GM18505 (cell line): ENCODE results near the gene CSF1.
"Not testable (repeated sequence)": the region's sequence is repeated elsewhere in the genome, so short reads cannot be mapped to it uniquely, and the experiment has no call there.

Experiments
- ATAC-seq: cut with Tn5 transposase; IDR thresholded peaks from one replicate; pipeline ENCODE4 v1.9.1; 2021; ENCODE audit not compliant: unreplicated experiment
- POLR2A ChIP-seq: IDR thresholded peaks from 4 replicates; pipeline ENCODE4 v1.6.1; 2011; ENCODE audit warnings: borderline replicate concordance; ENCODE audit not compliant: insufficient read depth, insufficient read length; ENCODE audit errors: extremely low read depth

CSF1 gene

DNA sequence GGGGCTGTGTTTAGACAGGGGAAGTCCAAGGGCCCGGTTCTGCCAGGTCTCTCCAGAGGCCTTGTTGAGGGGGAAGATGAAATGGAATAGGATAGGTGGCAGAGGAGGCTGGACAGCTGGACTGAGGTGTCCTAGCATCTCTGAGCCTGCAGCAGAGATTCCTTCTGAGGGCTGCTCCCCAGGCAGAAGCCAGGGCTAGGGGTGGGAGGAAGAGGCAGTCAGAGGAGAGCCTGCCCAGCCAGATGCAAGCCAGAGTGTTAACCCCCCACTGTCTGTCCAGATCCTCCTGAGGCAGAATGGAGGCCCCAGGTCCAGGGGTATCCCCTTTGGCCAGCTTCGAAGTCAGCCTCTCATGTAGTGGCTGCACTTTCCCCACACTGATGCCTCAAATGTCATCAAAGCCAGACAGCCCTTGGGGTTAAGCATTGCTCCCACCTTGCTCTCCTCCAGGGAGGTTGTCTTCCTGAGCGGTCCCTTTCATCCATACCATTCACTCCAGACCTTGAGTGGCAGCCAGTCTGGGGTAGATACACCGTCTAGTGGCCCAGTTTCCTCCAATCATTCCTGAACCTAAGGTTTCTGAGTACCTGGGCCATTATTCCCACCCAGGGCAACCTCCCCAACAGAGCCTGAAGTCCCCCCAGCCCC, 1.7 kb downstream of the CSF1 start:
- no peak for ATAC-seq
- no peak for TF ChIP-seq POLR2A

- no peak for ATAC-seq
- TF ChIP-seq POLR2A: no peak
Observed at GRCh38 chr1:109912873-109913272, 2.2 kb downstream of the CSF1 start.

- no peak for TF ChIP-seq POLR2A
- no peak for ATAC-seq
Observed at GRCh38 chr1:109913360-109913879, 2.8 kb downstream of the CSF1 start.

DNA sequence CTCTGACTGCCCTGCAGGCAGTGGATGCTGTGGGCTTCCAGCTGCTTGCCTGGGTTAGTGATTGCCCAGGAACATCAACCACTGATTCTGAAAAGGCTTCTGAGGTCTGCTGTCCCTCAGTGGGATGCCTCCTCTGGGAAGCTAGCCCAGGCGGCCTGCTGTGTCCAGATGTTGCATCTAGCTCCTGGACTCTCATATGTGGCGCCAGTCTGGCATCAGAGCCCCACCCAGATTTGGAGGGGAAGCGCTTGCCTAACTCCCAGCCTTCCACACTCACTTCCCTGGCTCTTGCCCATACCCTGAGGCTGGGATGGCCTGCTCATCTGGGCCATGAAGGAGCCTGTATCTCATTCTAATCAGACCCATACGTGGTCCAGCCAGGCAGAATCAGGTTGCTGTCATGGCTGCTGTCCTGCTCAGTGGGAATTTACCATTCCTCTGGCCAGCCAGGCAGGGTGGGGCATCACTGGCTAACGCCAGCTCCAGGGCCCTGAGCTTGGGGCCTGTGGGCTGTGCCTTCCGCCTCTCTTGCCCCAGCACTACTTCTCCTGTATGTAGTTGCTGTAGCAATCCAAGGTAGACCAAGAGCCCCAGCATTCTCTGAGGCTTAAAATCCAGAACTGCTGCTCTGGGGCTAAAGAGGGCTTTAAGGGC, 4.1 kb downstream of the CSF1 start:
- no peak for ATAC-seq

DNA sequence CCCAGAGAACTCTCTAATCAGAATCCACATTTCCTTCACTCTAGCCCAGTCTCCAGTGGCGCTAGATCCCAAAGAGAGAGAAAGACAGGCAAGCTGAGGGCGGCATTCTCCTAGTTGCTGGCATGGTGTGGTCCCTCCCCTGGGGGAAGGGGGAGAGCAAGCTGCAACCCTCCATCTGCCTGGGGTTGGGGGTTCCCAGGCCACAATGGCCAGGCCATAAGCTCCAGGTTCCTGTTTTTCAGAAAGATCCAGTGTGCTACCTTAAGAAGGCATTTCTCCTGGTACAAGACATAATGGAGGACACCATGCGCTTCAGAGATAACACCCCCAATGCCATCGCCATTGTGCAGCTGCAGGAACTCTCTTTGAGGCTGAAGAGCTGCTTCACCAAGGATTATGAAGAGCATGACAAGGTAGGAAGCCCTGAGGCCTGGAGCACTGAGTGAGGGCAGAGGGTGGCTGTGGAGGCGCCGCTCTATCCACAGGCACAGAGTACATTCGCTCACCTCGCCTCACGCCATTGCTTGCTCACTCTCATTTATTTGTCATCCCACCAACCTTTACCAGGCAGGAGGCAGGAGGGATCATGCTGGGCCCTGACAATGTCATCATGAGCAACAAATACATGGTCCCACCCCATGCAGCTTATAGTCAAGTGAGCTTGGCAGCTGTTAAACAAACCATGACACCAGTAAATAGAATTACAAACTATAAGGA, 6.6 kb downstream of the CSF1 start:
- no peak for ATAC-seq
- TF ChIP-seq POLR2A: no peak

More for the DNA sequence above, 4.1 kb downstream of the CSF1 start:
- no peak for TF ChIP-seq POLR2A

DNA sequence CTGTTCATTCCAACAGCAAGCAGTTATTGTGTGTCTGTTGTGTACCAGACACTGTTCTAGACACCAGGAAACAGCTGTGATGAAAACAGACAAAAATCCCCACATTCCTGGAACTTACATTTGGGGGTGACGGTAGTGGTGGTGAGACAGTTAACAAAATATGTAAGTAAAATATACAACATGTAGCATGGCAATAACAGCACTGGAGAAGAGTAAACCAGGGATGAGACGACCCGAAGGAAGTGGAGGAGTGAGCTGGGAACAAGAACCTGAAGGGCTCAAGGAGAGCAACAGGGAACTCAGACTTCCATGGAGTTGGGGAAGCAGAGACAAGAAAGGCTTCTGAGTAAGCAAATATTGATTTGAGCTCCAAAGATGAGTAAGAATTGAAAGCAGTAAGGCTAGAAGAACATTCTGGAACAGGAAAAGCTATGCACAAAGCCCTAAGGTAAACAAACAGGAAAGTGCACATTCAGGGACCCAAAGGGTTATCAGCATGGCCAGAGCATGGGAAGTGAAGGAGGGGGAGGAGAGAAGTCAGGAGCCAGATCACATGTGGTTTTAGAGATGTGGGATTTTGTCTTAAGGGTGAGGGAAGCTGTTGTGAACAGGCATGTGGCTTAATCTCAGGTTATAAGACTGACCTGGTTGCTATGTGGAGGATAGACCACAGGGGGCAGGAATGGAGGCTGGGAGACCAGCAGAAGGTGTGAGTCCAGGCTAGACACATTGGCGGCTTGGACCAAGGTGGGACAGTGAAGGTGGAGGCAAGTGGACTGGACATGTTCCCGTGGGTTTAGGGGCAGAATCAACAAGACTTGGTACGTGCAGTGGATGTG, 7.3 kb downstream of the CSF1 start:
- no peak for ATAC-seq
- TF ChIP-seq POLR2A: no peak

GRCh38 chr1:109918671-109919070, 8.0 kb downstream of the CSF1 start:
- TF ChIP-seq POLR2A: no peak
- ATAC-seq: no peak

GRCh38 chr1:109919303-109919702, 8.7 kb downstream of the CSF1 start:
- ATAC-seq: no peak
- TF ChIP-seq POLR2A: no peak

DNA sequence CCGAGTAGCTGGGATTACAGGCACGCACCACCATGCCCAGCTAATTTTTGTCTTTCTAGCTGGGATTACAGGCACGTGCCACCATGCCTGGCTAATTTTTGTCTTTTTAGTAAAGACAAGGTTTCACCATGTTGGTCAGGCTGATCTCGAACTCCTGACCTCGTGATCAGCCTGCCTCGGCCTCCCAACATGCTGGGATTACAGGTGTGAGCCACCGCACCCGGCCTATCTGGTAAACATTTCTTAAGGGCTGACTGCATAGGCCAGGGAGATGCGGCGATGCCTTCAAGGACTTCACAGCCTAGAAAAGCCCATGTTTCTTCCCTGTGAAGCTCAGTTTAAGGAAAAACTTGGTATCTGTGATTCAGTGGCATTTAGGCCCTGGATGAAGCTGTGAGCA, 9.7 kb downstream of the CSF1 start:
- not testable (repeated sequence) for ATAC-seq

- no peak for ATAC-seq
- no peak for TF ChIP-seq POLR2A
Observed at GRCh38 chr1:109922326-109922725, 11.7 kb downstream of the CSF1 start.

- TF ChIP-seq POLR2A: no peak
- ATAC-seq: no peak
Observed at GRCh38 chr1:109923131-109923945, 12.7 kb downstream of the CSF1 start.

- TF ChIP-seq POLR2A: no peak
- no peak for ATAC-seq
Observed at GRCh38 chr1:109923946-109924275, 13.3 kb downstream of the CSF1 start.

DNA sequence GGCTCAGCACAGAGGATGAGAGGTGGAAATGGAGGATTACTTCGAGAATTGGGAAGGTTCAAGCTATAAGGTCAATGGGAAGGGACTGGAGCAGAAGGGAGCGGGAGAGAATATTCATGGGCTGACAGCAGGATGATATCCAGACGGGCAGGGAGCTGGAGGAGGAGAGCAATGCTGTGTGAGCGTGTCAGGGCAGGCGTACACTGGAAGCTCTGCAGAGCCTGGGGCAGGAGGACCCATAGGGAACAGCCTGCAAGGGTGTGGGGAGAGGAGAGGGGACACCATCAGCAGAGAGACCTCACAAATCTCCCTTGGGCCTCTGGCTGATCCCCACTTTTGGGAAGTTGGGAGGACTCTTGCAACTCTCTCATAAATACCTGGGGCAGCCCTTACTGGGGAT, 13.7 kb downstream of the CSF1 start:
- no peak for ATAC-seq
- TF ChIP-seq POLR2A: no peak
